Measurements from ENCODE around the gene VSTM4. TPM values are rescaled to one million over a fixed set of nuclear protein-coding genes. Genes with fewer than 3 reads are reported as not detected.

The VSTM4 gene
- total and polyA plus RNA-seq, 2 of the 4 experiments (the other 2 are of a cell fraction), result 2.4 to 2.9 TPM

- Histone ChIP-seq H4K8ac (ENCODE audit: low read depth in 2 of 2, low read length in 2 of 2) (no peak overlapping the region), H2BK20ac (ENCODE audit: low read depth, low read length) (no peak overlapping the region), H3K9me1 (ENCODE audit: insufficient read depth, low read length) (peaks cover 8% of the 10 kb centered on the region), H4K5ac (ENCODE audit: low read depth, low read length) (no peak overlapping the region), H3K14ac (replicated peaks; ENCODE audit: low read depth, low read length) (no peak overlapping the region), H3K27me3 (ENCODE audit: control insufficient read depth, insufficient read depth, low read length) (no peaks in the 10 kb centered on the region), H3K36me3 (ENCODE audit: control insufficient read depth, insufficient read depth, low read length) (no peaks in the 10 kb centered on the region), H3K4ac (ENCODE audit: low read depth, low read length) (no peak overlapping the region), H4K91ac (ENCODE audit: insufficient read depth, low read depth, low read length) (no peak overlapping the region), H2AFZ (replicated peaks; ENCODE audit: low read length, poor library complexity) (no peak overlapping the region), H2BK120ac (ENCODE audit: low read depth, low read length) (peak overlapping the region; percentile 18; the same call in 1 of the 2 replicates), H3K23ac (ENCODE audit: low read depth, low read length) (no peak overlapping the region), H2BK5ac (ENCODE audit: low read depth, low read length, poor library complexity, severe bottlenecking) (no peak overlapping the region), H3K9me3 (ENCODE audit: control insufficient read depth, insufficient read depth, low read length) (no peaks in the 10 kb centered on the region; the same call in 1 of the 2 replicates), H3K4me3 (ENCODE audit: insufficient read depth, low read depth, low read length) (no peak overlapping the region), H3K79me1 (ENCODE audit: low read depth in 1 of 2, low read length in 2 of 2) (no peaks in the 10 kb centered on the region), H3K56ac (ENCODE audit: extremely low read depth, insufficient read depth, low read length) (no peak overlapping the region), H3K4me1 (ENCODE audit: control insufficient read depth, insufficient read depth, low read length) (peaks cover 4% of the 10 kb centered on the region), H3K27ac (ENCODE audit: insufficient read depth, low read length) (no peak overlapping the region), H4K20me1 (ENCODE audit: insufficient read depth, low read length) (no peaks in the 10 kb centered on the region), H2AK5ac (ENCODE audit: low read depth, low read length) (no peak overlapping the region; the same call in 1 of the 2 replicates), H2AK9ac (replicated peaks; ENCODE audit: low read depth, low read length, poor library complexity) (no peak overlapping the region), H3K18ac (ENCODE audit: low read depth, low read length) (no peak overlapping the region), H2BK15ac (ENCODE audit: low read depth, low read length) (no peak overlapping the region; the same call in 2 of the 3 replicates), H3K4me2 (ENCODE audit: low read depth, low read length) (no peak overlapping the region), H3K9ac (ENCODE audit: low read depth, low read length) (no peak overlapping the region)
- DNase-seq (no peak), ATAC-seq (ENCODE audit: low read depth) (no peak)
- ChIA-PET CTCF (interaction anchor here (0.9 to 1.1 kb wide), 3 partner anchors 10 to 12 kb away, joined by 3 to 4 read pairs (median 3); no protein-coding TSS in a partner anchor), POLR2A (ENCODE audit: unreplicated experiment) (no interaction called here)
- TF ChIP-seq MAZ (IDR thresholded peaks at IDR 0.05; ENCODE audit: borderline replicate concordance, low read depth, low read length) (no peak), MAFK (IDR thresholded peaks at IDR 0.05; ENCODE audit: low read depth, low read length) (0 out of 2 replicates have a peak, but pooled peaks have one; percentile 15)
- dilution Hi-C loops (cut with HindIII; ENCODE audit: low sequenced_read_pairs, unreplicated experiment), result no loop called here
- intact Hi-C loops (cut with micrococcal nuclease), result no loop called here
- WGBS, 2 experiments (ENCODE audit: extremely low coverage in 2 of 2, insufficient read length in 1 of 2), result no CpG with 5 or more reads among the region's 2 CpGs
- in situ Hi-C loops (cut with MboI; ENCODE audit: low sequenced_read_pairs), result no loop called here
- BruUV-seq (replicated peaks), result no TSS peak
Observed at GRCh38 chr10:49151025-49151445, 35.7 kb upstream of the VSTM4 start.
